ENCODE results near the gene DNAAF3. TPM values are rescaled to one million over a fixed set of nuclear protein-coding genes. Genes with fewer than 3 reads are reported as not detected.

The DNAAF3 gene
- total and polyA plus RNA-seq, 8 donors, result 1.2 to 3.3 (median 2.6) TPM

DNA sequence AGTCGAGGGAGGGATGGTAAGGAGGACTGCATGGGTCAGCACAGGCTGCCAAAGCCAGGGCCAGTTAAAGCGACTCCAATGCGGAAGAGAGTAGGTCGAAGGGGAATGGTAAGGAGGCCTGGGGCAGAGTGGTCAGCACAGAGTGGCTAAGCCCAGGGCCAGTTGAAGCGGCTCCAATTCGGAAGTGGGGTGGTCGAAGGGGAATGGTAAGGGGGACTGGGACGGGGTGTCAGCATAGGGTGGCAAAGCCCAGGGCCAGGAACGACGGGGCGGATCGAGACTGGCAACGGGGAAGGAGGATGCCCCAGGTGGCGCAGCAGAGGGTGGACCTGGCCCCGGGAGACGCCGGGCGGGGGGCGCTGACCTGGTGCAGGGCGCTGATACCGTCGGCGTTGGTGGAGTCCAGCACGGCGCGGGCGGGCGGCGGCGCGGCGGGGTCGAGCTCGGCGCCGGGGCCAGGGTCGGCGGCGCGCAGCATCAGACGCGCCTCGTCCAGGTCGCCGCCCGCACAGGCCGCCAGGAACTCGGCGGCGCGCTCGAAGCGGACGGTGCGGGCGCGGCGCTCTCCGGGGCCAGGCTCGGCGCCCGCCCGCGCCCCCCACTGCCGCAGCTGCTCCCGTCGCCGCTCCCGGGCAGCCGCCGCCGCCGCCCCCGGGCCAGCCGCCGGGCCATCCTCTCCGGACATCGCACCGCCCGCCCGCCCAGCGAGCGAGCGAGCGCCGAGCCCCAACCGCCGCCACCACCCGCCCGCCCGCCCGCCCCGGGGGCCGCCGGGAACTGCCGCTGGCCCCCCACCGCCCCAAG lies 49.4 kb downstream of the DNAAF3 start, which contains the start of gene PPP1R12C:
PPP1R12C (minus strand) TSS at position 779 of the 804 bp plus-strand sequence; CDS start at position 685, 94 bp downstream.
- 0 to 1% methylated on average over 34 to 97 of the region's 97 CpGs for WGBS, 2 donors
- intact Hi-C loops (cut with DNase I), result no loop called here
- Histone ChIP-seq H3K4me1 (peaks cover 0 to 11% (median 5%) of the 10 kb centered on the region in 3 donors), H3K4me3 (peak within 1 kb of the TSS; percentile 69 to 90 (median 80)), H3K27ac (peak within 1 kb of the TSS; percentile 42 to 81 (median 46)), H3K9me3 (no peaks in the 10 kb centered on the region), H3K27me3 (no peaks in the 10 kb centered on the region), H3K36me3 (no peaks in the 10 kb centered on the region)
- TF ChIP-seq, protein P1, sequence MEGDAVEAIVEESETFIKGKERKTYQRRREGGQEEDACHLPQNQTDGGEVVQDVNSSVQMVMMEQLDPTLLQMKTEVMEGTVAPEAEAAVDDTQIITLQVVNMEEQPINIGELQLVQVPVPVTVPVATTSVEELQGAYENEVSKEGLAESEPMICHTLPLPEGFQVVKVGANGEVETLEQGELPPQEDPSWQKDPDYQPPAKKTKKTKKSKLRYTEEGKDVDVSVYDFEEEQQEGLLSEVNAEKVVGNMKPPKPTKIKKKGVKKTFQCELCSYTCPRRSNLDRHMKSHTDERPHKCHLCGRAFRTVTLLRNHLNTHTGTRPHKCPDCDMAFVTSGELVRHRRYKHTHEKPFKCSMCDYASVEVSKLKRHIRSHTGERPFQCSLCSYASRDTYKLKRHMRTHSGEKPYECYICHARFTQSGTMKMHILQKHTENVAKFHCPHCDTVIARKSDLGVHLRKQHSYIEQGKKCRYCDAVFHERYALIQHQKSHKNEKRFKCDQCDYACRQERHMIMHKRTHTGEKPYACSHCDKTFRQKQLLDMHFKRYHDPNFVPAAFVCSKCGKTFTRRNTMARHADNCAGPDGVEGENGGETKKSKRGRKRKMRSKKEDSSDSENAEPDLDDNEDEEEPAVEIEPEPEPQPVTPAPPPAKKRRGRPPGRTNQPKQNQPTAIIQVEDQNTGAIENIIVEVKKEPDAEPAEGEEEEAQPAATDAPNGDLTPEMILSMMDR (IDR thresholded peaks at IDR 0.05), result no peak
- DNase-seq (peak; percentile 40 to 80 (median 58)), ATAC-seq (peak in 3 of 4 donors; percentile 1 to 3 (median 2)), FAIRE-seq (no peak)

DNA sequence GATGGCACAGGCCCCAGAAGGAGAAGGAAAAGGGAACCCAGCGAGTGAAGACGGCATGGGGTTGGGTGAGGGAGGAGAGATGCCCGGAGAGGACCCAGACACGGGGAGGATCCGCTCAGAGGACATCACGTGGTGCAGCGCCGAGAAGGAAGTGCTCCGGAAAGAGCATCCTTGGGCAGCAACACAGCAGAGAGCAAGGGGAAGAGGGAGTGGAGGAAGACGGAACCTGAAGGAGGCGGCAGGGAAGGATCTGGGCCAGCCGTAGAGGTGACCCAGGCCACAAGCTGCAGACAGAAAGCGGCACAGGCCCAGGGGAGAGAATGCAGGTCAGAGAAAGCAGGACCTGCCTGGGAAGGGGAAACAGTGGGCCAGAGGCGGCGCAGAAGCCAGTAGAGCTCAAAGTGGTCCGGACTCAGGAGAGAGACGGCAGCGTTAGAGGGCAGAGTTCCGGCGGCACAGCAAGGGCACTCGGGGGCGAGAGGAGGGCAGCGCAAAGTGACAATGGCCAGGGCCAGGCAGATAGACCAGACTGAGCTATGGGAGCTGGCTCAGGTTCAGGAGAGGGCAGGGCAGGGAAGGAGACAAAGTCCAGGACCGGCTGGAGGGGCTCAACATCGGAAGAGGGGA lies 50.1 kb downstream of the DNAAF3 start:
- H3K4me3 ChIP-seq, result peak overlapping the region; percentile 61 to 90 (median 80)
- intact Hi-C loops (cut with DNase I), result no loop called here
- no peak for FAIRE-seq
- no peaks in the 10 kb centered on the region for H3K27me3 ChIP-seq
- peak overlapping the region in 2 of 4 donors; percentile 42 to 50 for H3K27ac ChIP-seq
- WGBS, 2 donors, result 2 to 3% methylated on average over 25 of the region's 25 CpGs
- H3K9me3 ChIP-seq, result no peaks in the 10 kb centered on the region
- DNase-seq, result peak in 3 of 6 donors; percentile 44 to 50 (median 45)
- ATAC-seq, result peak in 2 of 4 donors; percentile 8 to 34
- H3K36me3 ChIP-seq, result no peaks in the 10 kb centered on the region
- peaks cover 0 to 11% (median 5%) of the 10 kb centered on the region in 3 donors for H3K4me1 ChIP-seq
- TF ChIP-seq, protein P1 (IDR thresholded peaks at IDR 0.05), result no peak

DNA sequence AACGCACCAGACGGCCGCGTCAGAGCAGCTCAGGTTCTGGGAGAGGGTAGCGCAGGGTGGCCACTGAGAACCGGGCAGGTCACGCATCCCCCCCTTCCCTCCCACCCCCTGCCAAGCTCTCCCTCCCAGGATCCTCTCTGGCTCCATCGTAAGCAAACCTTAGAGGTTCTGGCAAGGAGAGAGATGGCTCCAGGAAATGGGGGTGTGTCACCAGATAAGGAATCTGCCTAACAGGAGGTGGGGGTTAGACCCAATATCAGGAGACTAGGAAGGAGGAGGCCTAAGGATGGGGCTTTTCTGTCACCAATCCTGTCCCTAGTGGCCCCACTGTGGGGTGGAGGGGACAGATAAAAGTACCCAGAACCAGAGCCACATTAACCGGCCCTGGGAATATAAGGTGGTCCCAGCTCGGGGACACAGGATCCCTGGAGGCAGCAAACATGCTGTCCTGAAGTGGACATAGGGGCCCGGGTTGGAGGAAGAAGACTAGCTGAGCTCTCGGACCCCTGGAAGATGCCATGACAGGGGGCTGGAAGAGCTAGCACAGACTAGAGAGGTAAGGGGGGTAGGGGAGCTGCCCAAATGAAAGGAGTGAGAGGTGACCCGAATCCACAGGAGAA lies 50.9 kb downstream of the DNAAF3 start:
- TF ChIP-seq, protein P1 (IDR thresholded peaks at IDR 0.05), result no peak
- no peak for DNase-seq
- Histone ChIP-seq H3K36me3 (no peaks in the 10 kb centered on the region), H3K9me3 (no peaks in the 10 kb centered on the region), H3K27me3 (no peaks in the 10 kb centered on the region), H3K4me3 (peak overlapping the region in 2 of 4 donors; percentile 87 to 90), H3K27ac (no peak overlapping the region), H3K4me1 (peaks cover 0 to 11% (median 5%) of the 10 kb centered on the region in 3 donors)
- no peak for FAIRE-seq
- 56 to 66% methylated on average over 13 of the region's 13 CpGs for WGBS, 2 donors
- no peak for ATAC-seq
- intact Hi-C loops (cut with DNase I), result no loop called here

DNA sequence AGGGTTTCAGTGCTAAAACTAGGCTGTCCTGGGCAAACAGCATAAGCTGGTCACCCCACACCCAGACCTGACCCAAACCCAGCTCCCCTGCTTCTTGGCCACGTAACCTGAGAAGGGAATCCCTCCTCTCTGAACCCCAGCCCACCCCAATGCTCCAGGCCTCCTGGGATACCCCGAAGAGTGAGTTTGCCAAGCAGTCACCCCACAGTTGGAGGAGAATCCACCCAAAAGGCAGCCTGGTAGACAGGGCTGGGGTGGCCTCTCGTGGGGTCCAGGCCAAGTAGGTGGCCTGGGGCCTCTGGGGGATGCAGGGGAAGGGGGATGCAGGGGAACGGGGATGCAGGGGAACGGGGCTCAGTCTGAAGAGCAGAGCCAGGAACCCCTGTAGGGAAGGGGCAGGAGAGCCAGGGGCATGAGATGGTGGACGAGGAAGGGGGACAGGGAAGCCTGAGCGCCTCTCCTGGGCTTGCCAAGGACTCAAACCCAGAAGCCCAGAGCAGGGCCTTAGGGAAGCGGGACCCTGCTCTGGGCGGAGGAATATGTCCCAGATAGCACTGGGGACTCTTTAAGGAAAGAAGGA lies 51.8 kb downstream of the DNAAF3 start:
- H3K27ac ChIP-seq, result no peak overlapping the region
- H3K36me3 ChIP-seq, result no peaks in the 10 kb centered on the region
- intact Hi-C loops (cut with DNase I), result no loop called here

More for the DNA sequence above, 51.8 kb downstream of the DNAAF3 start:
- no peak for FAIRE-seq
- no peak overlapping the region for H3K4me3 ChIP-seq
- H3K27me3 ChIP-seq, result no peaks in the 10 kb centered on the region
- no peak for ATAC-seq
- H3K4me1 ChIP-seq, result peaks cover 0 to 11% (median 5%) of the 10 kb centered on the region in 3 donors
- 88 to 95% methylated on average over 8 to 9 of the region's 9 CpGs for WGBS, 2 donors
- no peaks in the 10 kb centered on the region for H3K9me3 ChIP-seq
- TF ChIP-seq, protein P1 (IDR thresholded peaks at IDR 0.05), result no peak
- peak in 1 of 6 donors; percentile 11 for DNase-seq

Data from pancreas (tissue), 10 donors.